Activated T-helper 1 cell treated with Interleukin-2 at 50 U/mL for 16 hours (primary cell): ENCODE measurements around the gene RASSF1.
A peak's percentile ranks its signal among the peaks of the same experiment; 100 is the strongest.

Experiments used
- DNase-seq: peaks from one replicate; pipeline ENCODE4 v3.0.0-alpha.2; 2020; ENCODE audit warnings: low read depth

Gene RASSF1

DNA sequence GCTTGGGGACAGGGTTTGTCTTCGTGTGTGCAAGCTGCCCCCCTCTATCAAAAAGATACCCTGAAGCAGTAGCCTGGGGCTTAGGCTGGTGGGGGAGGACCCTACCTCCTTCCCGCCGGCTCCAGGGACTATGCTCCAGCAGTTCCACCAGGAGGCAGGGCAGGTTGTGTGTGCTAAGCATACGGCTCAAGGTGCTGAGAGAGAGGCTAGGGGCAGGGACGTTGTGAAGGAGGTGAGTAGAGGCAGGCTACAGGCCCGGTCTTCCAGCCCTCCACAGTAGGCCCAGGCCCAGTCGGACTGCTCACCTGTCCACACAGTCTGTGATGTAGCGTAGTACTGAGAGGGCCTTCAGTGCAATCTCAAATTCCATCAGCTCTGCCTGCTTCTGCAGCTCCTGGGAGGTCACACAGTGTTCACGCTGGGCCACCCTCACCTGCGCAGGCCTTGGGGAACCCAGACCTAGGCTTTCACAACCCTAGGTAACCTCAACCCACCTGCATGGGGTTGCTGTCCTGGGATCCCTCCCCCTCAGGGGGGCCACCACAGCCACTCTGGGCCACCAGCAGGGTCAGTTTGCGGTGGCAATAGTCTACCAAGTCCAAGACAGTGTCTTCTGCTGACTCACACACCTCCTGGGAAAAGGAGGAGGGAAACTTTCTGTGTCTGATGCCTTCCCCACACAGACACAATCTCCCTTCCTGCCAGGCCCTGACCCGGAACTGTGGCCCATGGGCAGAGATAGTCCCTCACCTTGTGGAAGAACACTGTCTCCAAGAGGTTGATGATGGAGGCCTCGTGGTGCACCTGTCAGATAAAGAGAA lies 2.4 kb upstream of the RASSF1 start:
- DNase-seq = no peak

DNA sequence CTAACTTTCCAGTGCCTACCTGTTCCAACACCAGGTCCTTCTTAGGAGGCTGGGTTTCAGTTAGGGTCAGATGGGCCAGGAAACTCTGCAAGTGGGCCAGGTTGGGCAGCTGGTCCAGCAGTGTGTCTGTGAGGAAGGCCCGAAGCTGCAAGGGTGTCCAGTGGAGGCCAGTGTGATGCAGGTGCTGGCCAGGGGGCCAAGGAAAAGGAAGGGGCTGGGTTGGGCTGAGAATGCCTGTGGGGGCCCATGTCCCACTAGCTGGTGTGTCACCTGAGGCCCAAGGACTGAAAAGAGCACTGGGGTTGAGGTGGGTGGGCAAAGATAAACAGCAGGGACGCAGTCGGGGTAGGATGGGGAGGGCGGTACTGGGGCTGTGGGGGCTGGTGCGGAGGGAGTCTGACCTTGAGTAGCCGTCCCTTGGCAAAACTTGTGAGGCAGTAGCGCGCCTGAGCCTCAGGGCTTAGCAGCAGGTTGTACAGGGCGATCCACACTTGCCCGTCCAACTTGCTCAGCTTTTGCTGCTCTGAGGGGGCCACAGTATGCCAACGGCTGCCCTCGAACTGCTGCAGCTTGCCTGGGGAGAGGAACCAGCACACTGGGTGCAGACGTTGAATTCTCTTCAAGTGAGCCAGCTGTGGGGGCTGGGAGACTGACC lies 1.5 kb upstream of the RASSF1 start:
- no peak for DNase-seq

DNA sequence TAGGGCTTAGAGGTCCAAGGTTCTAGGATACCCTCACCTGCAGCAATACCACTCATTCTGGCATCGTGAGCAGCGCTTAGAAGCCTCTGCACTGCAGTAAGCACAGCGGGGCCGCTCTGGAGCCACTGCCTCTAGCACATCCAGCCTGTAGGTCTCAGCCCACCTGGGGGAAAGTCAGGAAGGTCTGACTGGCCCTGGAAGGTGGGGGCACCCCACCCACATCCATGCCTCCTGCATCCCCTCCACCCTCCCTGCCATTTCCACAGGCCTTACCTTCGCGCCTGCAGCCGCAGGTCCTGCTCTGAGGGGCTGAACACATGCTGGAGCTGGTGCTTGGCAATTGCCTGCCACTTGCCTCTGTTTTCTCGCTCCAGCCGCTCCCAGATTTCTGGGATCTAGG lies 901 bp upstream of the RASSF1 start:
- DNase-seq = no peak

DNA sequence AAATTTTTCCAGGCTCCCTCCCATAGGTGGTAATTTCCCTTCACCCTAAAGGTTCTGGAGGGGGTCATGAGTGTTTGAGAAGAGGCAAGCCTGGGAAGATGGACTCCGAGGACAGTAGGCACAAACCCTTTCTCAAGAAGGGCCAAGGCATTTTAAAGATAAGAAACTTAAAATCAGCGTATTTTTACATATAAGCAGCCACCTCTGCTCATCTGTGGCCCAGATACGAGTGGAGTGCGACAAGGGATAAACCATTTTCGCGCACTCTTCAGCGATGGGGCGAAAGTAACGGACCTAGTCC lies 539 bp downstream of the RASSF1 start:
- DNase-seq = no peak

DNA sequence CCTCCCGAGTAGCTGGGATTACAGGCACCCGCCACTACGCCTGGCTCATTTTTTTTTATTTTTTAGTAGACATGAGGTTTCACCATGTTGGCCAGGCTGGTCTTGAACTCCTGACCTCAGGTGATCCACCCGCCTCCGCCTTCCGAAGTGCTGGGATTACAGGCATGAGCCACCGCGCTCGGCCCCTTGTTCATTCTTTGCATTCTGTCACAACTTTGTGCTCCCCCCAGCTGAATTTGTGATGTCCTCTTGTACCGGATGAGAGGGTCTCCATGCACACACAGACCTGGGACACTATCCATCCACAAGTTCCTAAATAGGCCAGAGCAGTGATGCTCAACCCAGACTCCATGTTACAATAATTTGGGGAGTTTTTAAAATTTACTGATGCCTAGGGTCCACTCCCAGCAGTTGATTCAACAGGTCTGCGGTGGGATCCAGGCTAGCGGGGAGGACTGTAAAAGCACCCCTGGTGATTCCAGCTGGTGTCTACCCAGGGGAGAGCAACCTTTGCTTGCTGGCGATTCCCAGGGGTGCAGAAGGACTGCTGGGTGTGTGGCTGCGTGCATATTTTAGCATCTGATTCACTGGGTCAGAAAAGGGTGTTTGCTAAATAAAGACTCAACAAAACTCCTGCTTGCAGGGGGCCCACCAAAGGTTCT lies 1.0 kb downstream of the RASSF1 start:
- DNase-seq = no peak

DNA sequence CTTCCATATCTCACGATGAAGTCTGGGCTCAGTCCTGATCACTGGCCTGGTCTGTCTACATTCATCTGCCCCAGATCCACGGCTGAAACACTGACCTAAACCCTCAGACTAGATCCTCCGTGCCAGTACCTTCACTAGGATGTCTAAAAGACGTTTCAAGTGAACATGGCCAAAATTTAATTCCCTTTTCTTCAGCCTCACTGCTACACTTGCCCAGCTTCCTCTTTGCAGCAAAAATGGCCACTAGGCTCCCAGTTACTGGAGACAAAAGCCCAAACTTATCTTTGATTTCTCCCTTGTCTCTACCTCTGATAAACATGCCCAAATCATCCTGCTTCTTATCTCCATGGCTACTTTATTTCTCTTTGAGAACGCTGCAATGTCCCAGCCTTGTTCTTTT lies 1.7 kb downstream of the RASSF1 start:
- no peak for DNase-seq

DNA sequence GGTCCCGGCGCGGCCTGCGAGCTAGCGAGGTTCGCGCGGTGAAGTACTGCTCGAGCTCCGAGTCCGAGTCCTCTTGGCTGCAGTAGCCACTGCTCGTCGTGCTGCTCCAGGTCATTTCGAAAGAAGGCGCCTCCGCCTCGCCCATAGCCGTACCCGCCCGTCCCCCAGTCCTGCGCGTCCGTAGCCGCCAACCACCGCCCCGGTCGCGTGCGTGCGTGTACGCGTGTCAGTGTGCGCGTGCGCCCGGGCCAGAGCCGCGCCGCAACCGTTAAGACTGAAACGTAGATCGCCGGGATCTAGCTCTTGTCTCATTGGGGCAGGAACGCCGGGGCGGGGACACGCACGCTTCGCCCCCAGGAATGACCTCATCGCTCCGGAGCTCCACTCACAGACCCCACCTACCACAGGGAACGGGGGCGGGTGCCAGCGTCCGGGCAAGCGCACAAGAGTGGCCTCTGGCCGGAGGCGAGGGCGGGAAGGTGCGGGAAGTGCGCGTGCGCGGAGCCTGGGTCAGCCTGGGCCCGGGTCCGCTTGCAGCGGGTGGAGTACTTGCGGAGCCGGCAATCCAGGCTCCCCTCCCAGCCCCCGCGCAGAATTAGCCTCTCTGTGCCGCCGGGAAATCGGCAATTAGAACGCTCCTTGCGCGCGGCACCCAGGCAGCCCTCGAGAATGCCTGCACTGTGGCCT lies 3.3 kb downstream of the RASSF1 start:
- peak; percentile 91 for DNase-seq

DNA sequence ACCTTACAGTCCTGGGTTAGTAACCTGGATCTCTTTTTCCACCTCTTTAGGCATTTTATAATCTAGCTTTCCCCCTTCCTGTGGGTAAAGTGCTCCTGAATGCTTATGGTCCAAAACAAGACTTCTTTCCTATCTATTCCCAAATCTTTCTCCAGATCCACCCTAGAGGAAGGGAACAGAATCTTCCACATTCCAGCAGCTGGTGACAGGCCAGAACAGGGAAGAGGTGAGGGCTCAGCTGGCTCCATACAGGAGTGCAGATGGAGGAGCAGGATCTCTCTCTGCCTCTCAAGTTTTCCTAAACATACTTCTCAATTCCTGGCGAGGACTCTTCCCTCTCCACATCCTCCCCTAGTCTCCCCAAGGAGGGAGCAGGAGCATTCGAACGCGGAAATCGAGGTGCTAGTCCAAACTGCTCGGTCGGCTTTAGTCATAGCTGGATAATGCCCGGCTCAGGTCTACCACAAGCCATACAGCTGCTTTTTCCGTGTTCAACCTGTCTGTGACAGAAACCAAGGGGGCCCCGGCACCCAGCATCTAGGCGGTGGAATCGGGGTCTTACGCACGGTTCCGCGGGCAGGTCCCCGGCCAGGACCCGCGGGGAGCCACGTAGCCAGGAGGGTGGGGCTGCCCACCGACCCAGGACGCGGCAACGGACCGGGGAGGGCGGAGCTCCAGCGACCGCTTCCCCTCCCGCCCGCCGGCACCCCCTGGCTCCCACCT lies 4.0 kb downstream of the RASSF1 start:
- no peak for DNase-seq

DNA sequence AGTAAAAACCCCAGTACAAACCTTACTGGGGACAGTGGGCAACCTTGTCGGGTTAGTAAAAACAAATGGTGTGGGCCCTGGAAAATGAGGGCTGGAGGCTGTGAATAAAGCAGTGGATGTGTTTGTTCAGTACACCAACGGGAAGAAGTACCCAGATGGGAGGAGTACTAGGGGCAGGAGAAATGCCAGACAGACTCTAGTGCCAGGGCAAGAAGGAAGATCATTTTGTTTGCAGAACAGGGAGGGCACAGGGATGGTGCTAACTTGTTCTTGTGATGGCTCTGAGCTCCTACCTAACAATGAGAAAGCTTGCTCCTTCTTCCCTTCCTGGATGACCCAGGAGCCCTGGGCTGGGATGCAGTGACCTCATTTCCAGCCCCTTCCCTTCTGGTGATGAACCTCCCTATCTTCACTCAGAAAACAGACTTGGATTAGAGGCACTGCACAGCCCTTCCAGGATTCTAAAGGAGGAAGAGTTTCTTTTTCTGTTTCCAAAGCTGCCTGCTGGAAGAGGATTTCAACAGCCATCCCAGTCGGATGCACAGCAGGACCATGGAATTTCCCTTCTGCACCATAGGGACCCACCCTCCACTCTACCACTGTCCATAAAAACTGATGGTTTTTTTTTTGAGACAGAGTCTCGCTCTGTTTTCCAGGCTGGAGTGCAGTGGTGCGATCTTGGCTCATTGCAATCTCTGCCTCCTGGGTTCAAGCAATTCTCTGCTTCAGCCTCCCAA lies 6.1 kb downstream of the RASSF1 start:
- no peak for DNase-seq

DNA sequence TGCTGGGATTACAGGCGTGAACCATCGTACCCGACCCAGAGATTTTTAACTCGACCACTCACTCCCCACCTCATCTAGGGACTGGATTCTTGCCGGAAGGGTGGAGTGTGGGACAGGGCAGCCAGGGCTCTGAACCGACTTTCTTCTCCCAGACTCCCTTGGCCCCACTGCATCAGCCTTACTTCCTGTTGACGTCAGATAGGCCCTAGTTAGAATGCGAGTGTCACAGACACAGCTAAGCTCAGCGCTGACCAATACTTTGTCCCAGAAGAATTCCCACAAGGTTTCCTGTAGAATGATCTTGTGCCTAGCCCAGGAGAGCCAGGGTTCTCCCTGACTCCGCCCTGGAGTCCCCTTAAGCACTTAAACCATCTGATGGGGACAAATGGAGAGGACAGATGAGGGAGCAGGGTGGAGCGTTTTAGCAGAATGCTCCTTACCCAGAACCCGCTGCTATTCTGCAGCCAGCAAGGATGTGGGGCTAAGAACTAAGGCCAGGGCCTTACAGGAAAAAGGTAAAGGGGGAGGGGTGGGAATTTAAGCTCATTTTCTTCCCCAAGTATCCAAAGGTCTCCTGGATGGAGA lies 6.8 kb downstream of the RASSF1 start:
- no peak for DNase-seq

DNA sequence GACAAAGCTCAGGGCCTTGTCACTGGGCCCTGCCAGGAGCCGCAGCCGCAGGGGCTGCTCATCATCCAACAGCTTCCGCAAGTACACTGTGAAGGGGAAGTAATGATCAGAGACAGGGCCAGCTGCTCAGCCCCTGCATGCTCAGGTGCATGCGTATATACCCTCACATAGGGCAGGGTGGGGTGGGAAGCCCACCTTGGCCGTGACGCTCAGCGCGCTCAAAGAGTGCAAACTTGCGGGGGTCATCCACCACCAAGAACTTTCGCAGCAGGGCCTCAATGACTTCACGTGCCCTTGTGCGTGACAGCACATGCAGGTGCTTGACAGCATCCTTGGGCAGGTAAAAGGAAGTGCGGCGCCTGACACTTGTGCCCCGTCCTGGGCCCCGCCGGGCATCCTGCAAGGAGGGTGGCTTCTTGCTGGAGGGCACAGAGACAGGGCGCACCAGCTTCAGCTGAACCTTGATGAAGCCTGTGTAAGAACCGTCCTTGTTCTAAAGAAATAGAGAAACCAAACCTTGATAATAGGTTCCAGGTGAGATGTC lies 9.2 kb downstream of the RASSF1 start:
- no peak for DNase-seq

DNA sequence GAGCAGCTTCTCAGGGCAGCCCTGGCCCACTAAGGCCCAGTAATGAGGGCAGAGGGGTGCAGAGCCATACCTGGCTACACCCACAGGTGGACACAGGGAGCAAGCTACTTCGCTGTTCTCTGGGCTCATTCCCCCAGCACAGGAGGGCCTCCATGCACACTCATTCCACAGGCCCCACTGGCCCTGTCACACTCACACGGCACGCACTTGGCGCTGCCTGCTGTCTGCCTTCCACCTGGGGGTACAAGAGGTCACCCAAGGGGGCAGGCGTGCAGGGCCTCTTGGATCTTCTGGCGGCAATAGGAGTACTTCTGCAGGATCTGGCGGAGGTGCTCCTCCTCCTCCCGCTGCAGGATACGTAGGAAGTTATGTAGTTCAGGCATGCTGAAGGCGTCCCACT lies 10.3 kb downstream of the RASSF1 start:
- no peak for DNase-seq

DNA sequence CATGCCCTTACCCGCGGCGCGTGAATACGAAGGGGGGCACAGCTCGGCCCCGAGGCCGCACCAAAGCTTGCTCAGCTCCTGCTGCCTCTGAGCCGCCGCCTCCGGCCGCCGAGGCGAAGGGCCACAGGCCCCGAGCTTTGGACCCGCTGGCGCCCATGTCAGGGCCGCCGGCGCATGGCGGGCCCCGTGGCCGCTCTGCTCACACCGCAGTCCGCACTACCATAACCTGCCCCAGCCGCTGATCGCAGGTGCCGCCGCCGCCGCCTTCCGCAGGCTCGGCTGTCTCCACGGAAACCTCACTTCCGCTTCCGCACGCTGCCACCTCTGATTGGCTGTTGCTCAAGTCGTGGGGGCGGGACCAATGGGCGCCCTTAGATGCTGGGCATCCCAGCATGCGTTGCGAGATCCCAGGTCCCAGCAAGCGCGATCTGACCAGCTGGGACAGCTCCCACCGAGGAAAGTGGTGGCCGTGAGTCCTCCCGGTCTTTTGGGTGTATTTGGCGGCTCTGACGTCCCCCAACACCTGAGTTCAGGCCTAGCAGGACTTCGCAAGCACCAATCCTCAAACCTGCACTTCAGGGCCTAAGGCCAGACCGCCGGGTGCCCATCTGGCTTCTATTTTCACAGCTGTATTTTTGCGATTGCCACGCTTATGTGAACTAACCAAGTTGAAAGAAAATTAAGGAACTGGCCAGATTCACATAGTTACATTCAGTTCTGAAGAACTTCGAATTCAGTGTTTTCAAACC lies 12.5 kb downstream of the RASSF1 start, which contains the start of gene TUSC2:
TSS of gene TUSC2 (minus strand) at position 281 of the 749 bp plus-strand sequence. CDS start at position 157, 124 bp downstream.
- DNase-seq = peak; percentile 89

DNA sequence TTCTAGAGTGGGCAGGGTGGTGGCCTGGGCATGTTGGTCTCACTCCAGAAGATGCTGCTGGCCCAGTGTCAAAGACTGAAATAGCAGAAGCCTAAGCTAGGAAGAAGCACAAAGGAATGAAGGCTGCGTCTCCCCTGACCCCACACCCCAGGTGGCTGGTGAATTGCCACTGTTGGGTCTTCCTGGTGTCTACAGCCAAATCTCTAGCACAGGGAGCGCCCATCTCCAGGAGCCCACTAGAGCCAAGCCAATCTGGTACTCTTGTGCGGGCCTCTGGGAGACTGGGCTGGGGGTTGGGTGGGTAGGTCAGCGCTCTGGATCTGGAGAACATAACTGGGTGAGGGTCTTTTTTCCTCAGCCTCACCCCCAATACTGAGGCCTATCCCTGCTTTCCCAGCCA lies 13.5 kb downstream of the RASSF1 start:
- no peak for DNase-seq

DNA sequence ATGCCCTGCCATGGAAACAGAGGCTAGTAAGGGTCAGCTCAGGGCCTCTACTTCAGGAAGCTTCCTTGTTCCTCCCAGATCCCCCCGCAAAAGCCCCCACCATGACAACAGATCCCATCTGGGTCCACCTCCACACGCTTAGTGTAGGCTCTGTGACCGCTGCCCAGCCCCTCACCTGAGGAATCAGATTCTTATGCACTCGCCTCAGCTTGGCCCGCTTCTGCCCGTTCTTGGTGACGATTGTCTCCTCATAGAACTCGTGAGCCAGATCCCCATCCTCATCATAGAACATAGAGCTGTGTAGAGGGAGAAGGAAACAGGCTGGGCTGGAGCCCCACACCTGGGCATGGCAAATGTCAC lies 14.5 kb downstream of the RASSF1 start:
- no peak for DNase-seq

DNA sequence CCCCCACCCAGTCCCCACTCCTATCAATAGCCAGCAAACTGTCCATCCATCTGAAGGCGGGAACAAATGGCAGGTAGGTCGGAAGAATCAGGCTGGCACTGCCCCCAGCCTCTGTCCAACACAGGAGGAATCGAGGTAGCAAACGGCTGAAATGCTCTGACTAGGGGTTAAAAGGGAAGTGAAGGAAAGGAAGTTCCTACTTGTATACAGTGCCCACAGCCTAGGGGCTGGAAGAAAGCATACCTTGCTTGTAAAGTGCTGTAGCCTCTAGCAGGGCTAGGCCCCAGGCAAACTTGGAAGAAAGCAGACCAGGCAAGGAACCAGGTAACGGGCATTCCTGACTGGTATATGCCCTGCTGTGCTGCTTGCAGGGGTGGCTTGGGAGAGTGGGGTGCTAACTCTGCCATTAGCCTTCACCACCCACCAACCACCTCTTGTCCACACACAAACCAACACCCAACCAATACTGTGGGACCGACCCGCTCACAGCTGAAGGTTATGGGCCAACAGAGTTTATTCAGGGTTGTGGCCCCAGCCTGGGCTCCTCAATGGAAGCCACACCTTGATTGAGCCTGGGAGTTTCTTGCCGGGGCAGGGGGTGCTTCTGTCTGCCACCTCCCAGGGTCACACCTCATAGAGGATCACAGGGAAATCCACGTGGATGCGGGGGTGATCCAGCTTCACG lies 15.0 kb downstream of the RASSF1 start:
- DNase-seq = no peak

DNA sequence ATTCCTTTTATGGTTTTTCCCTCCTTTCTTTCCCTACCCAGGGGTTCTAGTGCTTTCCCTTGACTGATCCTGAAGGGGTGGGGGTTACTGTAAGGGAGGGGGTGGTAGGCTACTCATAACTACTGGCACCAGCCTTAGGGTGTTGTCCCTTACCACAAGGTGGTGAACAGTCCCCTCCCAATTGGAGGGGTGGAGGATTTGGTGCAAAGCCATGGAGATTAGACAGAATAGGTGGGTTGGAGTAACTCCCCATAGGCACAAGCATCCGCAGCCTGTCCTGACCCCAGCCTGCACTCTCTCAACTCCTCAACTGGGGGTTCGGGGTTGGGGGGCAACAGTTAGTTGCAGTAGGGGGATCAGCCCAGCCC lies 15.5 kb downstream of the RASSF1 start:
- no peak for DNase-seq

DNA sequence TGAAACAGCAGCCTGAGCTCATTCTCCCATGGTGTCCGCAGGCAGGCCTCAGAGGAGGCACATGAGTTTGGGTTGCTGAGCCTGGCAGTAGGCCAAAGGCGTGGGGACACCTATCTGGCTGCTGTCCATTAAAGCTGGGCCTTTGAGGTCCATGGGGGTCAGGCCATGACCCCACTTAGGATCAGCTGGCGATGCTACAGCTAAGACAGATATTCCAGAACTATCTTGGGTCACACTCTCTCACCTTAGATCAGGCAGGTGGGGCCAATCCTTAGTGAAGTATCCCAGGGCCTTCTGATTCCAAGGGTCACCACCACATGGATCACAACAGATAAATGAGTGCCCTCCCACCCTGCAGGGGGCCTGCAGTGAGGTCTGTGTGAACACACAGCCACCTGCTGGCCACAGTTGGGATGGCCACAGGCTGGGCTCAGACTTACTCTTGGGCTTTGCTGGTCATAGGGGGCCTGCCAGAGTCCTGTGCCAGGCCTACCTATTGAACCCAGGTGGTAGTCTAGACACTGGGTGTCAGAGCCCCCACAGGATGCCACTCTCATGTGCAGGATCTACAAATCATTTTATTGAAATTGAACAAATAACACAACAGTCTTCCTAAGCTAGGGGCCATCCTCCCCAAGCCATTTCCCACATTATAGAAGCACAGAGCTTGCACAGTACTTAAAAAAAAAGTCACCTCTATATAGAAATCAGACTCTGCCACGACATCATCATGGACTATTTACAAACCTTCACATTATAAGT lies 16.1 kb downstream of the RASSF1 start:
- peak; percentile 30 for DNase-seq
